ENCODE results near the gene GYS1.
"Not testable (repeated sequence)": the region's sequence is repeated elsewhere in the genome, so short reads cannot be mapped to it uniquely, and the experiment has no call there.

- not testable (repeated sequence) for TF ChIP-seq CTCF (IDR thresholded peaks at IDR 0.05; ENCODE audit: insufficient read depth, low read length, poor library complexity, severe bottlenecking); EZH2phosphoT487 (conservative IDR thresholded peaks at IDR 0.05; ENCODE audit: low read length)
Measured at GRCh38 chr19:49028686-49029085, 35.6 kb upstream of the GYS1 start.

Data from SU-DHL-6 (cell line).